ENCODE results near the gene FBXL22. TPM values are rescaled to one million over a fixed set of nuclear protein-coding genes. Genes with fewer than 3 reads are reported as not detected.
A peak's percentile ranks its signal among the peaks of the same experiment; 100 is the strongest.

The FBXL22 gene
- total and polyA plus RNA-seq, 2 of the 4 experiments (the other 2 are of a cell fraction): 0.36 to 1.3 TPM

DNA sequence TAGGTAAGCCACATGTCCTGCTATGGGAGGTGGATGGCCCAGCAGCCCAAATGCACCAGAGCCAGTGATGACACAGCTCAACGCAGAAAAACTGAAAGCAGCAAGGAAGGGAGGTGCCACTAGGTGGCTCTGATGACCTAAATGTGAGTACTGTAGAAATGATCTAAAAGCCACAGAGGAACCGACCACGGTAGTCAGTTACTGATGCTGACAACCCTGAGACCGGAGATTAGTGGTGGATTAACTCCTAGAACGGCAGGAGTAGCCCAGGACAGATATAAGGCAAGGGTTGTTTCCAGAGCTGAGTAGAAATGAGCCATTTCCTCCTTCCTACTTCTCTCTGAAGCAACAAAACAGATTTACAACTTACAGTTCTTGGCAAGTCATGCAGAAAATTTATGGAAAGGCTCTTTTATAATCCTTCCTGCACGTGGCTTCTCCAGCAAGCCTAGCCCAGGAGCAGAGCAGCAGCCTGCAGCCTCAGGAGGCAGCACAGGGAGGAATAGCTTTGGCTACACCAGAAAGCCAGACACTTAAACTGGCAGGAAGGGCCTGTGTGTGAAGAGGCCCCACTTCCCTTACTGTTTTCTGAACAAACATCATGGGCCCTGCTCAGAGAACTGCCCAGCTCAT, 13.1 kb downstream of the FBXL22 start (continued):
- TF ChIP-seq, protein P1, sequence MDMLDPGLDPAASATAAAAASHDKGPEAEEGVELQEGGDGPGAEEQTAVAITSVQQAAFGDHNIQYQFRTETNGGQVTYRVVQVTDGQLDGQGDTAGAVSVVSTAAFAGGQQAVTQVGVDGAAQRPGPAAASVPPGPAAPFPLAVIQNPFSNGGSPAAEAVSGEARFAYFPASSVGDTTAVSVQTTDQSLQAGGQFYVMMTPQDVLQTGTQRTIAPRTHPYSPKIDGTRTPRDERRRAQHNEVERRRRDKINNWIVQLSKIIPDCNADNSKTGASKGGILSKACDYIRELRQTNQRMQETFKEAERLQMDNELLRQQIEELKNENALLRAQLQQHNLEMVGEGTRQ (IDR thresholded peaks at IDR 0.05; ENCODE audit: low read depth, low read length): no peak
- no peak for TF ChIP-seq FOS (IDR thresholded peaks at IDR 0.05; ENCODE audit: low read depth, low read length)

DNA sequence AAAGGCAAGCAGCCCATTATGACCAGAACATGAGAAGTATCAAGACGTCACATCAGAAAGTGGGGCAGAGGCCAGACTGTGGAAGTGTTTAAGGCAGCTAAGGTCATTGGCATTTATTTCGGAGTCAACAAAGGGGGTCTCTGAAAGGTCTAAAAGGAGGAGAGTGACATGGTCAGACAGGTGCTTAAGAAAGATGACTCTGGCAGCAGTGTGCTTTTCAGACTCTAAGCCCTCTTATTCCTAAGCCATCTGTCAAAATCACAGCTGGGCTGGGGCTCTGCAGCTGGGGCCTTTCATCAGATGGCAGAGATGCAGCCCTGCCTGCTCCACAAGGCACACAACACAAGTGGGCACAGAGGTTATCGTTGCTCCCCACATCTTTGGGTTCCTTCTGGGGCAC, 14.0 kb downstream of the FBXL22 start:
- POLR2A ChIA-PET (ENCODE audit: unreplicated experiment): no interaction called here

More for the DNA sequence above, 14.0 kb downstream of the FBXL22 start:
- H3K18ac ChIP-seq (ENCODE audit: low read depth, low read length): no peak overlapping the region
- no peak overlapping the region for H2BK20ac ChIP-seq (ENCODE audit: low read depth, low read length)
- peaks cover 5% of the 10 kb centered on the region; the same call in 1 of the 2 replicates for H3K4me1 ChIP-seq (ENCODE audit: control insufficient read depth, insufficient read depth, low read length)
- H3K9ac ChIP-seq (ENCODE audit: low read depth, low read length): no peak overlapping the region
- no peak overlapping the region for H4K5ac ChIP-seq (ENCODE audit: low read depth, low read length)
- H3K36me3 ChIP-seq (ENCODE audit: control insufficient read depth, insufficient read depth, low read length): peaks cover 33% of the 10 kb centered on the region
- ATAC-seq (ENCODE audit: low read depth) (no peak), DNase-seq (no peak)
- H2BK120ac ChIP-seq (ENCODE audit: low read depth, low read length): no peak overlapping the region
- H3K4me2 ChIP-seq (ENCODE audit: low read depth, low read length): no peak overlapping the region
- H3K4me3 ChIP-seq (ENCODE audit: insufficient read depth, low read depth, low read length): no peak overlapping the region
- intact Hi-C loops (cut with micrococcal nuclease) (loop anchor here (5.0 kb wide), 1 partner anchor 281 kb away; no protein-coding TSS in a partner anchor), in situ Hi-C loops (cut with MboI; ENCODE audit: low sequenced_read_pairs) (no loop called here), dilution Hi-C loops (cut with HindIII; ENCODE audit: low sequenced_read_pairs, unreplicated experiment) (no loop called here)
- H2AK9ac ChIP-seq (replicated peaks; ENCODE audit: low read depth, low read length, poor library complexity): peak overlapping the region; percentile 48
- H3K27ac ChIP-seq (ENCODE audit: insufficient read depth, low read length): no peak overlapping the region
- CTCF ChIA-PET: interaction anchor here (0.6 to 1.1 kb wide), 2 partner anchors 82 to 456 kb away, joined by 3 read pairs; no protein-coding TSS in a partner anchor
- H4K20me1 ChIP-seq (ENCODE audit: insufficient read depth, low read length): peaks cover 6% of the 10 kb centered on the region; the same call in 1 of the 2 replicates
- no peaks in the 10 kb centered on the region for H3K27me3 ChIP-seq (ENCODE audit: control insufficient read depth, insufficient read depth, low read length)
- 100% methylated on average over 1 of the region's 3 CpGs; no CpG with 5 or more reads in 1 of the 2 experiments for WGBS, 2 experiments (ENCODE audit: extremely low coverage in 2 of 2, insufficient read length in 1 of 2)
- TF ChIP-seq RAD21 (IDR thresholded peaks at IDR 0.05; ENCODE audit: low read length): no peak
- H2AFZ ChIP-seq (replicated peaks; ENCODE audit: low read length, poor library complexity): no peak overlapping the region
- H2AK5ac ChIP-seq (ENCODE audit: low read depth, low read length): no peak overlapping the region
- H4K91ac ChIP-seq (ENCODE audit: insufficient read depth, low read depth, low read length): no peak overlapping the region
- H3K79me1 ChIP-seq (ENCODE audit: low read depth in 1 of 2, low read length in 2 of 2): no peaks in the 10 kb centered on the region
- BruUV-seq (replicated peaks): no TSS peak
- no peaks in the 10 kb centered on the region for H3K9me3 ChIP-seq (ENCODE audit: control insufficient read depth, insufficient read depth, low read length)
- no peak overlapping the region for H3K4ac ChIP-seq (ENCODE audit: low read depth, low read length)
- H2BK5ac ChIP-seq (ENCODE audit: low read depth, low read length, poor library complexity, severe bottlenecking): no peak overlapping the region
- H3K14ac ChIP-seq (replicated peaks; ENCODE audit: low read depth, low read length): no peak overlapping the region
- H3K23ac ChIP-seq (ENCODE audit: low read depth, low read length): no peak overlapping the region
- H4K8ac ChIP-seq (ENCODE audit: low read depth in 2 of 2, low read length in 2 of 2): no peak overlapping the region
- H3K56ac ChIP-seq (ENCODE audit: extremely low read depth, insufficient read depth, low read length): no peak overlapping the region
- no peak overlapping the region for H2BK15ac ChIP-seq (ENCODE audit: low read depth, low read length)
- peaks cover 2% of the 10 kb centered on the region; the same call in 1 of the 2 replicates for H3K9me1 ChIP-seq (ENCODE audit: insufficient read depth, low read length)

Measured in IMR-90 (cell line).